DND-41 (cell line): ENCODE data around the gene MAP3K5.

Source experiments
- ATAC-seq: fragments of 200-7000 bp; cut with Tn5 transposase; 3 replicates; pipeline ENCODE4 v1.9.1; 2021; ENCODE audit warnings: low read depth; ENCODE audit not compliant: insufficient read depth
- DNase-seq: peaks from one replicate; pipeline ENCODE4 v3.0.0-alpha.2; 2020
- H2AFZ ChIP-seq: 2 replicates; pipeline ENCODE4 v1.6.0; 2012; ENCODE audit warnings: low read depth, low read length
- H3K27ac ChIP-seq: 2 replicates; pipeline ENCODE4 v1.5.1; 2012; ENCODE audit warnings: low read length, inconsistent platforms
- H3K27me3 ChIP-seq: fragments of 200-600 bp; sonication (generic); 2 replicates; pipeline ENCODE4 v1.6.0; 2012; ENCODE audit warnings: low read length, mild to moderate bottlenecking, inconsistent platforms; ENCODE audit not compliant: insufficient read depth, poor library complexity
- H3K36me3 ChIP-seq: 2 replicates; pipeline ENCODE4 v1.5.1; 2012; ENCODE audit warnings: low read length, inconsistent platforms; ENCODE audit not compliant: insufficient read depth
- H3K4me1 ChIP-seq: 2 replicates; pipeline ENCODE4 v1.5.1; 2012; ENCODE audit warnings: mild to moderate bottlenecking, low read length; ENCODE audit not compliant: insufficient read depth
- H3K4me2 ChIP-seq: 2 replicates; pipeline ENCODE4 v1.6.0; 2012; ENCODE audit warnings: mild to moderate bottlenecking, moderate library complexity, low read length, inconsistent platforms; ENCODE audit not compliant: insufficient read depth
- H3K4me3 ChIP-seq, 2 experiments: fragments of 200-600 bp in 1 of 2; shearing (Covaris generic) in 1 of 2; 2 replicates each; pipeline ENCODE4 v1.5.1; 2012 to 2016; ENCODE audit warnings: inconsistent platforms in 2 of 2, low read length in 2 of 2, mild to moderate bottlenecking in 2 of 2, low read depth in 1 of 2, moderate library complexity in 1 of 2
- H3K79me2 ChIP-seq: 2 replicates; pipeline ENCODE4 v1.6.0; 2012; ENCODE audit warnings: low read length, inconsistent platforms; ENCODE audit not compliant: insufficient read depth
- H3K9ac ChIP-seq: 2 replicates; pipeline ENCODE4 v1.6.0; 2012; ENCODE audit warnings: low read depth, mild to moderate bottlenecking, inconsistent platforms, low read length, moderate library complexity
- H3K9me3 ChIP-seq: 2 replicates; pipeline ENCODE4 v1.5.1; 2012; ENCODE audit warnings: low read length, moderate library complexity, mild to moderate bottlenecking, inconsistent platforms; ENCODE audit not compliant: insufficient read depth, severe bottlenecking
- H4K20me1 ChIP-seq: 2 replicates; pipeline ENCODE4 v1.6.0; 2012; ENCODE audit warnings: low read length; ENCODE audit not compliant: insufficient read depth
- CTCF ChIP-seq: IDR thresholded peaks from 2 replicates; pipeline ENCODE4 v1.5.1; 2012; ENCODE audit warnings: borderline replicate concordance, low read length, moderate library complexity, mild to moderate bottlenecking; ENCODE audit not compliant: poor library complexity, severe bottlenecking; ENCODE audit errors: extremely low read depth
- EZH2 ChIP-seq: IDR thresholded peaks from 3 replicates; pipeline ENCODE4 v1.6.1; 2012; ENCODE audit warnings: borderline replicate concordance, low read depth, mild to moderate bottlenecking, moderate library complexity, low read length, inconsistent platforms; ENCODE audit not compliant: severe bottlenecking

Gene MAP3K5

DNA sequence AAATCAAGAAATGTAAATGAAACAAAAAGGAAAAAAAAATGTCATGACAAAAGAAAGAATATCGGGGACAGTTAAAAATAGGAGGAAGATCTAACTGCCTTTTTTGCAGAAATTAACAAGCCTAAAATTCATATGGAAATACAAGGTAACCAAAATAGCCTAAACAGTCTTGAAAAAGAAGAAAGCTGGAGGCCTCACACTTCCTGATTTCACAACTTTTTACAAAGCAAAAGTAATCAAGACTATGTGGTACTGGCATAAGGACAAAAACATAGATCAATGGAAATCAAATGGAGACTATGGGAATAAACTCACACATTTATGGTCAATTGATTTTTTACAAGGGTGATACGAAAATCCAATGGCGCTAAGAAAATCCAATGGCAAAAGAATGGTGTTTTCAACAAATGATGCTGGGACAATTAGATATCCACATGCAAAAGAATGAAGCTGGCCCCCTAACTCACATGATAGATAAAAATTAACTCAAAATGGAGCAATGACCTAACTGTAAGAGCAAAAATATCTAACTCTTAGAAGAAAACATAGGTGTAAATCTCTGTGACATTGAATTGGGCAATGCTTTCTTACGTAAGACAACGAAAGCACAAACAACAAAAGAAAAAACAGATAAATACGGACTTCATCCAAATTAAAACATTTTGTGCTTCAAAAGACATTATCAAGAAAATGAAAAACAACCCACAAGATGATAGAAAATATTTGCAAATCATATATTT lies 24.5 kb downstream of the MAP3K5 start:
- H3K79me2 ChIP-seq: no peaks in the 10 kb centered on the region
- H3K4me3 ChIP-seq: no peak overlapping the region
- H3K9me3 ChIP-seq: no peaks in the 10 kb centered on the region
- TF ChIP-seq EZH2: no peak
- no peak for TF ChIP-seq CTCF
- H3K36me3 ChIP-seq: no peaks in the 10 kb centered on the region
- ATAC-seq: no peak
- no peak overlapping the region for H3K9ac ChIP-seq
- H4K20me1 ChIP-seq: no peaks in the 10 kb centered on the region
- no peak overlapping the region for H3K27ac ChIP-seq
- H3K4me1 ChIP-seq: no peaks in the 10 kb centered on the region
- DNase-seq: no peak
- no peak overlapping the region for H2AFZ ChIP-seq
- no peak overlapping the region for H3K4me2 ChIP-seq
- no peaks in the 10 kb centered on the region for H3K27me3 ChIP-seq

DNA sequence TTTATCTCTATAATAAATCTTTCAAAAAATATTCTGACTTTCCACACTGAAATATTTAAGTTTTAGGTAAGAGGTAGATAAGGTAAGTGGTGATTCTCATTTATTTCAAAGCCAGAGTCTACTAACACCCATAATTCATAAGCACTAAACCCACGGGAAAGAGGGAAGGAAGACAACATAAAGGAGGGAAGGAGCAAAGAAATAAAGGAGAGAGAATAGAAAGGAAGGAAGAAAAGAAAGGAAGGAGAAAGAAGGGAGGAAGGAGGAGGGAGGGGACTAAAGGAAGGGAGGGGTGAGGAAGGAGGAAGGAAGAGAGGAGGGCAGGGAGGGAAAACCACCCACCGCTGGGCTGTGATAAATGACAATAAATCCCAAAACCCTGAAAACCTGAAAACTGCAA lies 25.2 kb downstream of the MAP3K5 start:
- H3K4me3 ChIP-seq: no peak overlapping the region
- ATAC-seq (no peak), DNase-seq (no peak)
- no peaks in the 10 kb centered on the region for H3K79me2 ChIP-seq
- no peaks in the 10 kb centered on the region for H4K20me1 ChIP-seq
- no peak for TF ChIP-seq EZH2
- TF ChIP-seq CTCF: no peak
- no peak overlapping the region for H3K27ac ChIP-seq
- H3K27me3 ChIP-seq: peaks cover under 1% of the 10 kb centered on the region
- peaks cover 6% of the 10 kb centered on the region for H3K4me1 ChIP-seq
- no peak overlapping the region for H3K9ac ChIP-seq
- no peaks in the 10 kb centered on the region for H3K36me3 ChIP-seq
- H2AFZ ChIP-seq: no peak overlapping the region
- H3K4me2 ChIP-seq: no peak overlapping the region
- H3K9me3 ChIP-seq: no peaks in the 10 kb centered on the region

DNA sequence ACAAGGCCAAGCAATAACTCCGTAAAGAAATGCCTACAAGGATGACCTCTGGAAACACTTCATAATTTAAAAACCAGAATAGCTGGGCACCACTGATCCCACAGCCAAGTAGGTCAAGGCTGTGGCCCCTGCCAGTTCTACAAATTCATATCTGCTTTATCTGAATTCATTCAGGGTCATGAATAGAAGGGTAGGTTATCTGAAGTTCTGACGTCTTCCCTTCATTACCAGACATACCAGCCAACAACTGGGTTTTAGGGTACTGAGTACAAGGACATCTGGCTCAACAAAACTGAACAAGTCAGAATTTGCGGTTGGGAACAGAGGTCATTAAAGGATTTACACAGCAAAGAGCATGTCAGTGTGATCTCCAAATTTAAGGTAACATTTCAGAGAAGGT lies 26.0 kb downstream of the MAP3K5 start:
- H3K9me3 ChIP-seq: no peaks in the 10 kb centered on the region
- no peak for TF ChIP-seq CTCF
- no peak for TF ChIP-seq EZH2
- peaks cover 14% of the 10 kb centered on the region for H3K4me1 ChIP-seq
- ATAC-seq (no peak), DNase-seq (no peak)
- H3K36me3 ChIP-seq: no peaks in the 10 kb centered on the region
- no peaks in the 10 kb centered on the region for H3K79me2 ChIP-seq
- H3K4me3 ChIP-seq: no peak overlapping the region
- H3K27me3 ChIP-seq: peaks cover 6% of the 10 kb centered on the region
- H3K4me2 ChIP-seq: no peak overlapping the region
- no peak overlapping the region for H2AFZ ChIP-seq
- H3K27ac ChIP-seq: no peak overlapping the region
- H4K20me1 ChIP-seq: no peaks in the 10 kb centered on the region
- no peak overlapping the region for H3K9ac ChIP-seq
